Fibroblast of skin of abdomen (primary cell): ENCODE data around the gene COMMD10.

ENCODE experiments used
- DNase-seq: peaks from one replicate; pipeline ENCODE4 v3.0.0-alpha.2; 2013

COMMD10 gene

GRCh38 chr5:116225281-116225922, 140.6 kb downstream of the COMMD10 start:
- DNase-seq, result no peak

- DNase-seq, result no peak
Observed at GRCh38 chr5:116229131-116229689, 144.4 kb downstream of the COMMD10 start.

- no peak for DNase-seq
Observed at GRCh38 chr5:116231288-116231687, 146.5 kb downstream of the COMMD10 start.

- no peak for DNase-seq
Observed at GRCh38 chr5:116234681-116235080, 149.9 kb downstream of the COMMD10 start.

GRCh38 chr5:116237917-116238500, 153.2 kb downstream of the COMMD10 start:
- DNase-seq, result peak; percentile 50

DNA sequence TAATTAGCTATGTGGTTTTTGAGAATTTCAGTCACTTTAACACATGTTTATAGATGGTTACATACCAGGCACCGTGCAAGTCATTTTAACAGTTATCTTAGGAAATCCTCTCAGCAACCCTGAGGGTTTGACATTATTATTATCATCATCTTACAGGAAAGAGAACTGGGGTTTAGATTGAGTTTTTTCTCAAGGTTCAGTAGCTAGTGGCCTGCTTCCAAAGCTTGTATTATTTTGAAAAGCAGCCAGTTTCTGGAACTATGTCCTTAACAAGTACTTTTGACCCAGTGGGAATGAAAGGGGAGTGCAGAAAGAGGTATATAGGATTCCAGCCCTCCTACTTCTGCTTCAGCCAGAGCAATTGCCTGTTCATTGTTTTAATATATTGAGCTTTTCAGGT, 157.5 kb downstream of the COMMD10 start:
- peak; percentile 38 for DNase-seq

DNA sequence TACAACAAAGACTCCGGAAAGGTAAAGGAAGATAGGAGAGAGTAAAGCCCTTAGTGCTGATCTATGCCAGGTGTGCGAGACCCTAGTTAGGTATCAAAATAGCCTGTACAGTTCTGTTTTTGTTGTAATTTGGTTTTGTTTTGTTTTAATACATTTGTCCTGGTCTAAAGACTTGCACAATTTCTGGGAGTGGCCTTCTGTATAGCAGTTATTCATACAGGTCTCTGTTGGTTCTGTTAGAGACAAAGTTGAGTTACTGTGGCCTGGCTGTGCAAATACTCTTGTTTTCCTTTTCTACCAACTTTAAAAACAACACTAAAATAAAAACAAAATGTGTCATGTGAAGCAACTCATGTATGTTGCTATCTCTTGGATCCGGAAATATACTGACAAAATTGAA, 163.6 kb downstream of the COMMD10 start:
- no peak for DNase-seq

GRCh38 chr5:116249648-116250047, 164.8 kb downstream of the COMMD10 start:
- DNase-seq, result no peak

- DNase-seq, result no peak
Observed at GRCh38 chr5:116256717-116257116, 171.9 kb downstream of the COMMD10 start.

- DNase-seq, result peak; percentile 8
Observed at GRCh38 chr5:116265471-116265870, 180.6 kb downstream of the COMMD10 start.

DNA sequence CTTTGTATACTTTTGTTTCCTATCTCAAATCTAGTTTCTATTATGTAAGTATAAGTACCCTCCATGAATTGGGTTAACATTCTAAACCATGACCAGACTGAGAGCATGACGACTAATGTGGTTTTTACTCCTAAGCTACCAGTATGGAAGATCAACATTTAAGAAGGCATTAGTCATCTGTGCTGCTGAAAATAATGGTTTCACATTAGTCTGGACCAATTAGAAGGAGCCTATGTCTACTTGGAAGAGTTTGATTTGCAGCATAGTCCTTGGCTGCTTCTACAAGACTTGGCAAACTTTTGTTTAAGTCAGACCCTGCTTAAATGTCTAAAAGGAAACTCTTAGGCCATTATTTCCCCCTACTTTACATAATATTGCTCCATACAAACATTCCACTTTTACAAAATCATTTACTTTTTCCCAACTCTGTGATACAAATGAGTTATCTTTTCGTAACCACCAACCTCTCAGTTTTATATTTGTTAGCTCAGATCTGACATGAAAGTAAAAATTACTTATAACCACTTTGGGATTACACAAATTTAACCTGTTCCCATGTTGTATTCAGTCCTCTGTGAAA, 186.7 kb downstream of the COMMD10 start:
- DNase-seq, result peak; percentile 35

DNA sequence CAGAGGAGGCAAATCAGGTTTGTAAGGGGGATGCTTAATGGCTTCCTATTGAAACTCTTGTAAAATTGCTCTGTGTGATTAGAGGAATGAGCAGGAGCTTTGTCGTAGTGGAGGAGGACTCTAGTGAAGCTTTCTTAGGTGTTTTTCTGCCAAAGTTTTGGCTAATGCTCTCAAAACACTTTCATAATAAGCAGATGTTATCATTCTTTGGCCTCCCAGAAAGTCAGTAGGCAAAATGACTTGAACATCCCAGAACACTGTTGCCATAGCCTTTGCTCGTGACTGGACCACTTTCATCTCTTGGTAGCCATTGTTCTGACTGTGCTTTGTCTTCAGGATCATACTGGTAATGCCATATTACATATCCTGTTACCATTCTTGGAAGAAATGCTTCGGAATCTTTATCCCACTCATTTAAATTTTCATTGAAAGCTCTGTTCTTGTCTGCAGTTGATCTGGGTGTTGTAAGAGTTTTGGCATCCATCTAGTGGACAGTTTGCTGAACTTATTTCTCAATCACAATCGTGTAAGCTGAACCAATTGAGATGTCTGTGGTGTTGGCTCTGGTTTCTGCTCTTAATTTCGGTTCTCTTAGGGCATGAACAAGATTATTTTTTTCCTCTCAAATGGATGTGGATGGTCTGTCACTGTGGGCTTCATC, 187.6 kb downstream of the COMMD10 start:
- DNase-seq, result peak; percentile 12

- DNase-seq, result peak; percentile 18
Observed at GRCh38 chr5:116273448-116274242, 188.8 kb downstream of the COMMD10 start.

DNA sequence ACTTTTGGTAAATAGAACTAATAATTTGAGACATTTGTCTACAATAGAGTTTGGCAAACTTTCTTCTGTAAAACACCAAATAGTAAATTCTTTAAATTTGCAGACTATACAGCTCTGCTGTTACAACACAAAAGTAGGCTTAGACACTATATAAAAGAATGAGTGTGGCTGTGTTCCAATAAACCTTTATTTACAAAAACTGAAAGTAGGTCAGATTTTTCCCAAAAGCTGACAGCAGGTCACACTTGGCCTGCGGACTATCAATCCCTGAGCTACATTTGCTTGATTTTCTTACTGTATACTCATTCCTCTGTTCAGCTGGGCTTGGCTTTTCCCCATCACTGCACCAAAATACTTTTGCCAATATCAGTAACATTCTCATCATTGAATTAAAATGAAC, 189.4 kb downstream of the COMMD10 start:
- DNase-seq, result no peak

DNA sequence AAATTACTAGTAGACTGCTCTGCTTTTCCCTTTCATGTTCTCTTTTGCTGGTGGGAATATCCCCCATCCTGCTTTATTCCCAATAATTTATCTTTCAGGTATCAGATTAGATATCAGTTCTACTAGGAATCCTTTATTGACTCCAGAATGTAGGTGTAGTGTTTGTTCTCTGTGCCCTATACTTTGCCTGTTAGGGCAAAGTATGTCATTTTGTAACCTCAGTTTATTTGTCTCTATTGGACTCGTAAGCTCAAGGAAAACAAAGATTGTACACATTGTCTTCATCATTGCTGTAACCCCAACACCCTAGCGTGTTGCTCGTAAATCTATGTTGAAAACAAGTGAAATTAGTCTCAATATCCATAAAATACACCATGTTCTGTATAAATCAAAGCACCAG, 190.5 kb downstream of the COMMD10 start:
- DNase-seq, result no peak

GRCh38 chr5:116276952-116277351, 192.1 kb downstream of the COMMD10 start:
- no peak for DNase-seq

DNA sequence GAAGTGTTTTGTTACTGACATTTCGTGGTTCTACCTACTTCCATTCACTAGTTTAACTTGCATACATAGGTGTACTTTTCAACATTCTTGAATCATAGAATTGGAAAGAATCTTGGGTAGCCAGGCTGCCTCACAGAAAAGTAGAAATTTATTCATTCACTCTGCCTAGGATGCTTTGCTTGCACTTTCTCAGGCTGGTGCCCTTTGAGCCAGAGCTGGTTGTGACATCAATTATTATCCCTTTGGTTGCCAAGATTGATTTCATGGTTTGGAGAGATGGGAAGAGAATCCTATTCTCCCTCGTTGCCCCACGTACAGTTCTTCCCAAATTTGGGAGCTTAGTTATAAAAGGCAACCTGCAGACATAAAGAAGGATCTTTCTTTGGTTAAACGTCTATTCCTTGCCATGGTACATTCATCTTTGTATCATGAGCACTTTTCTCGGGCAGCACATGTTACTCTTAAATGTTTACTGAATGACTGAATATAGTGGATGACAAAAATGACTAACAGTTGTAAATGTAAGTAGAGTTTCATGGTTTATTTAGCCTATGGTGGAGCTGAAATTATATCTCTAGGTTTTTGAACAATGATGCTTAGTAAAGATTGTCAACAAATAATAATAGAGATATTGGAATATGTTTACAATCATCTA, 195.5 kb downstream of the COMMD10 start:
- no peak for DNase-seq

DNA sequence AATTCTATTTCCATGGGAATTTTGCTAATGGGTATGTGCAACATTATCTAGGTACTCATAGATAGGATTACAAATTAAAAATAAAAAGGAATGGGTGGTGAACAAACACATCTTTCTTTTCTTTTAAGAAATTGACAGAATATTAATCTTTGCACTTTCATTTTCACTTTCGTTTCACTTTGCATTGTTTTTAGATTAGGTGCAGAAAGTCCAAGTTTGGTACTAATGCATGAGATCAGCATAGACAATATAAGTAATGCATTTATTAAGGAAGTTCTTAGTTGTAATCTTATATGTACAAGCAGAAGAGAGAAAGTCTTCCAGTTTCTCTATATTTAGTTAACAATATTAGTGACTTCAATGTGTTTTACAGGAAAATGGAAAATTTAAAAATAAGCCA, 196.5 kb downstream of the COMMD10 start:
- DNase-seq, result no peak

- DNase-seq, result no peak
Observed at GRCh38 chr5:116288524-116288923, 203.7 kb downstream of the COMMD10 start.

GRCh38 chr5:116289276-116289675, 204.5 kb downstream of the COMMD10 start:
- DNase-seq, result no peak

DNA sequence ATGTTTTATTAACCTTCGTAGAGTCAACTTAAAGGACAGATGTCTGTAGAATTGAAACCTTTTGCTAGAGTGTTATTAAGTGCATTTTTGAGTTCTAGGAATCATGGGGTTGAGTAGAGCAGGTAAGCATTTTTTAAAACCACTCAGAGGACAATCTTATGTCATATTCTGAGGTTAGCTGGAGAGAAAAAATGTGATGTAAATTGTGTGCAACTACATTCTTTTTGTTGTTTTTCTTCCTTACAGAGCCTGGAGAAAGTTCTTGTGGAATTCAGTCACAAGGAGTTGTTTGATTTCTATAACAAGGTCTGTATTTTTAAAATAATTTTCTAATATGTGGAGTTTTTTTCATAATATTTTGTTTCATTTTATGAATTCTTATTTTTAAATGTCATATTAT, 206.4 kb downstream of the COMMD10 start:
- peak; percentile 48 for DNase-seq

GRCh38 chr5:116292321-116292720, 207.5 kb downstream of the COMMD10 start:
- DNase-seq, result no peak
